Astrocyte of the cerebellum (primary cell): Measurements from ENCODE around the gene ARAP1.

Source experiments
- DNase-seq: peaks from one replicate; pipeline ENCODE4 v3.0.0-alpha.2; 2011; ENCODE audit warnings: low read depth
- H3K4me3 ChIP-seq: 2 replicates; pipeline ENCODE4 v1.5.1; 2011; ENCODE audit warnings: mild to moderate bottlenecking, low read depth, low read length, moderate library complexity
- CTCF ChIP-seq: IDR thresholded peaks from 2 replicates; pipeline ENCODE4 v1.5.1; 2012; ENCODE audit warnings: low read length, low read depth, moderate library complexity, mild to moderate bottlenecking; ENCODE audit errors: missing control alignments
- in situ Hi-C: cut with HindIII; loops from 2 replicates; pipeline ENCODE4 v1.10.0; 2017; ENCODE audit warnings: low sequenced_read_pairs

ARAP1 gene

GRCh38 chr11:72657411-72658100 lies 94.7 kb downstream of the ARAP1 start:
- no peak overlapping the region for H3K4me3 ChIP-seq
- TF ChIP-seq CTCF = no peak
- DNase-seq = no peak
- in situ Hi-C loops = loop anchor here (5.0 to 10.0 kb wide), 2 partner anchors 113 to 210 kb away; no protein-coding TSS in a partner anchor

GRCh38 chr11:72655896-72656464 lies 96.2 kb downstream of the ARAP1 start:
- TF ChIP-seq CTCF = no peak
- H3K4me3 ChIP-seq = no peak overlapping the region
- no peak for DNase-seq
- in situ Hi-C loops = loop anchor here (5.0 to 10.0 kb wide), 2 partner anchors 111 to 209 kb away; no protein-coding TSS in a partner anchor

- H3K4me3 ChIP-seq = no peak overlapping the region
- TF ChIP-seq CTCF = no peak
- in situ Hi-C loops = loop anchor here (5.0 to 10.0 kb wide), 2 partner anchors 110 to 208 kb away; no protein-coding TSS in a partner anchor
- no peak for DNase-seq
Measured at GRCh38 chr11:72655014-72655413, 97.2 kb downstream of the ARAP1 start.

GRCh38 chr11:72653649-72654048 lies 98.6 kb downstream of the ARAP1 start:
- in situ Hi-C loops = loop anchor here (10.0 kb wide), 1 partner anchor 109 kb away; no protein-coding TSS in a partner anchor
- TF ChIP-seq CTCF = no peak
- no peak for DNase-seq
- no peak overlapping the region for H3K4me3 ChIP-seq

GRCh38 chr11:72652873-72653630 lies 99.2 kb downstream of the ARAP1 start:
- no peak for DNase-seq
- in situ Hi-C loops = loop anchor here (10.0 kb wide), 1 partner anchor 108 kb away; no protein-coding TSS in a partner anchor
- no peak for TF ChIP-seq CTCF
- no peak overlapping the region for H3K4me3 ChIP-seq

GRCh38 chr11:72652133-72652532 lies 100.1 kb downstream of the ARAP1 start:
- DNase-seq = no peak
- TF ChIP-seq CTCF = no peak
- no peak overlapping the region for H3K4me3 ChIP-seq
- in situ Hi-C loops = loop anchor here (10.0 kb wide), 1 partner anchor 107 kb away; no protein-coding TSS in a partner anchor
